ENCODE measurements around the gene ARPC1B. TPM values are rescaled to one million over a fixed set of nuclear protein-coding genes. Genes with fewer than 3 reads are reported as not detected.

Gene ARPC1B
- total and polyA plus RNA-seq, 9 of the 15 experiments (the other 6 are each of a cell fraction or from before 2014, with no cell fraction given), result 6.7 to 357 (median 211) TPM

DNA sequence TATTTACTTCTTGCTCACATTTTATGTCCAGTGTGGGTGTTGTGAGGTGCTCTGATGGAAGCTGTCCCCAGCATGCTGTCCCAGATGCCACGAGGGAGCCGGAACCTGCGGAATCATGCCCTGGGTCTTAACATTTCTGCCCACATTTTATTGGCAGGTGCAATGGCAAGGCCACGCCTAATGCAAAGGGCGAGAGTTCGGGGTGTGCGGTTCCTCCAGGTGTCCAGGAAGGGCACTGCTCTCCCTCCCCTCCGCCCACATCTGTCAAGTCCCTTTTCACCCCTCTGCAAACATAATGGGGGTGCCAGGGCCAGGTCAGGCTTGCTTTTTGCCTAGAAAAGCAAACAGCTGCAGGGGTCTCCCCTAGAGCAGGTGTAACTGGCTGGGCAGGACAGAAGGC is 17.5 kb downstream of the ARPC1B start:
- TF ChIP-seq PRPF4 (IDR thresholded peaks at IDR 0.05; ENCODE audit: insufficient read depth, low read depth, low read length, poor library complexity, severe bottlenecking), result no peak
- no peak for TF ChIP-seq ESRRA (IDR thresholded peaks at IDR 0.05; ENCODE audit: borderline replicate concordance, low read depth)
- TF ChIP-seq POLR2AphosphoS2 (IDR thresholded peaks at IDR 0.05; ENCODE audit: low read length), result no peak
- TF ChIP-seq HDAC2 (IDR thresholded peaks at IDR 0.05), result no peak
- no peak for TF ChIP-seq CBFB (CRISPR knock-in tag; IDR thresholded peaks at IDR 0.05)
- no peak for TF ChIP-seq NELFE (IDR thresholded peaks at IDR 0.05; ENCODE audit: insufficient read depth, insufficient read length)
- TF ChIP-seq, protein P1, sequence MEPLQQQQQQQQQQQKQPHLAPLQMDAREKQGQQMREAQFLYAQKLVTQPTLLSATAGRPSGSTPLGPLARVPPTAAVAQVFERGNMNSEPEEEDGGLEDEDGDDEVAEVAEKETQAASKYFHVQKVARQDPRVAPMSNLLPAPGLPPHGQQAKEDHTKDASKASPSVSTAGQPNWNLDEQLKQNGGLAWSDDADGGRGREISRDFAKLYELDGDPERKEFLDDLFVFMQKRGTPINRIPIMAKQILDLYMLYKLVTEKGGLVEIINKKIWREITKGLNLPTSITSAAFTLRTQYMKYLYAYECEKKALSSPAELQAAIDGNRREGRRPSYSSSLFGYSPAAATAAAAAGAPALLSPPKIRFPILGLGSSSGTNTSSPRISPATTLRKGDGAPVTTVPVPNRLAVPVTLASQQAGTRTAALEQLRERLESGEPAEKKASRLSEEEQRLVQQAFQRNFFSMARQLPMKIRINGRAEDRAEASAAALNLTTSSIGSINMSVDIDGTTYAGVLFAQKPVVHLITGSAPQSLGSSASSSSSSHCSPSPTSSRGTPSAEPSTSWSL (CRISPR knock-in tag; IDR thresholded peaks at IDR 0.05; ENCODE audit: borderline replicate concordance), result no peak
- no peak for TF ChIP-seq PHB2 (IDR thresholded peaks at IDR 0.05; ENCODE audit: low read depth)
- no peak for TF ChIP-seq MBD2 (IDR thresholded peaks at IDR 0.05; ENCODE audit: borderline replicate concordance, low read depth)
- no peak for TF ChIP-seq POLR3G (IDR thresholded peaks at IDR 0.05; ENCODE audit: extremely low read depth, insufficient read length, insufficient replicate concordance)
- no peak for TF ChIP-seq EHMT2 (IDR thresholded peaks at IDR 0.05)
- no peak for TF ChIP-seq FOXA1 (IDR thresholded peaks at IDR 0.05; ENCODE audit: borderline replicate concordance)
- TF ChIP-seq TOE1 (IDR thresholded peaks at IDR 0.05; ENCODE audit: borderline replicate concordance), result no peak
- no peak for TF ChIP-seq TOE1 (CRISPR knock-in tag; IDR thresholded peaks at IDR 0.05; ENCODE audit: borderline replicate concordance, low read depth)
- TF ChIP-seq, protein P2, sequence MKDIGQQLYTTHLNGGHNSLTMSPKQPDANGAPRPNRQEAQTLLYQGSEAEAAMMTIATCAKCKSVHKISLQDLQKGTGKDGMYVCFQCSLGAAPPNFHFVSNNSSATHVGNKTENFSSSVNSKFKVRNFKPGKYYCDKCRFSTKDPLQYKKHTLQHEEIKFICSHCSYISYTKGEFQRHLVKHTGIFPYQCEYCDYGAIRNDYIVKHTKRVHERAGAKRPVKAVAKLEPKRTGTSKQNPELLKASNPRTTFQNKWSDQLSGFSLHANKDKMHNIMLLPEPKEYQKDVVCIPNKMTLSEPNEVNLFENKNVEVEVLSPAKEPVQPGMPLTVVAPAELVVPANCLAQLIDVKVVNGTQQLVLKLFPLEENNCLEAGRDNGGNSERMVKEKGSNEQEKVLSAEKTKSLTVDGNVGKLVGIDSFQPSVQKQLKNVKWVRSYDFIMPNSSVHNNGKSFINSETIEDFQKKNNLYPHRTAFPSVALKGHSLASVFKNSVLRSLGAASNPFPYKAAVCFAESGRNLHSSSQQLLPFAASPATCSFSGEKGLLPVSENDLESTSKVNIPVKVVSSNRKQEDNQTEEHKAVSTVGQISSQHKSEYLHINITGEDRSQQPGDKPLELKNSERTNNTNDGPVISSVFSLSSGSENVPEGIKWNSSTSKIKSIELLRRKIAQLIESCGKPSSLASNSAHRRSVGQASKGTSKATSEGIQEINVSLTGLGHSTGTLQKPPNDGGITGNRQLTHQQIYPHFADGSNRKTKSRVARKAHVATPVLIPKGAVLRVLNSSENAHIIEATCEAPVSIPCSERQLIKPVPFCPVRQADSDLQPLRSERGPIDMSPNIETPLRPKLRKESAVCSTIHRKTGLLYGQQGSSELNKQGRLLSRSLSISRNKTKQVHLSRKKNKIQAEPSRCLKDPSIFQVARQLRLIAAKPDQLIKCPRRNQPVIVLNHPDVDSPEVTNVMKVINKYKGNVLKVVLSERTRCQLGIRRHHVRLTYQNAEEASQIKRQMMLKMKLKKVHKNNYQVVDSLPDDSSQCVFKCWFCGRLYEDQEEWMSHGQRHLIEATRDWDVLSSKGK (CRISPR knock-in tag; IDR thresholded peaks at IDR 0.05), result no peak
- TF ChIP-seq TAF1 (IDR thresholded peaks at IDR 0.05; ENCODE audit: control insufficient read depth, extremely low read depth, insufficient read depth, low read length, severe bottlenecking), result no peak
- TF ChIP-seq MCM3 (IDR thresholded peaks at IDR 0.05), result no peak
- no peak for TF ChIP-seq EWSR1 (IDR thresholded peaks at IDR 0.05; ENCODE audit: borderline replicate concordance, low read depth, partially characterized antibody)
- no peak for TF ChIP-seq ZNF511 (CRISPR knock-in tag; IDR thresholded peaks at IDR 0.05)
- H3K9ac ChIP-seq (ENCODE audit: insufficient read depth in 1 of 2, low read depth in 2 of 2, low read length in 2 of 2), result no peak overlapping the region
- no peak for FAIRE-seq
- POLR2A ChIA-PET, result interaction anchor here (1.6 to 4.7 kb wide), 2 partner anchors 13 to 16 kb away, joined by 3 to 35 read pairs; partner anchors contain the start of genes BUD31 and PDAP1
- H3K4me2 ChIP-seq (ENCODE audit: insufficient read depth, low read length), result no peak overlapping the region
- no peaks in the 10 kb centered on the region for H3K27me3 ChIP-seq (ENCODE audit: control insufficient read depth in 2 of 2, insufficient read depth in 2 of 2, low read length in 2 of 2)
- H3K4me1 ChIP-seq (replicated peaks in 1 of 2; ENCODE audit: control insufficient read depth in 2 of 2, insufficient read depth in 2 of 2, low read length in 2 of 2), result peaks cover 0 to 36% of the 10 kb centered on the region in 2 experiments; a peak in 2 of 5 replicates
- no peaks in the 10 kb centered on the region for H3K79me2 ChIP-seq (ENCODE audit: control insufficient read depth, insufficient read depth, low read length)
- peaks cover 94% of the 10 kb centered on the region for H3K36me3 ChIP-seq (ENCODE audit: control insufficient read depth, insufficient read depth, low read length)
- BruUV-seq (replicated peaks), result no TSS peak
- no peaks in the 10 kb centered on the region for H3K9me3 ChIP-seq (replicated peaks; ENCODE audit: control insufficient read depth, insufficient read depth, low read depth, low read length)
- 92% methylated on average over 7 of the region's 8 CpGs for WGBS (ENCODE audit: insufficient coverage, low coverage, missing lambda C conversion rate)
- H3K4me3 ChIP-seq, result no peak overlapping the region
- H3K9me1 ChIP-seq (ENCODE audit: control insufficient read depth, insufficient read depth, low read length), result no peaks in the 10 kb centered on the region
- in situ Hi-C loops (cut with MboI) (no loop called here), intact Hi-C loops (cut with micrococcal nuclease) (no loop called here)
- CTCF ChIA-PET (ENCODE audit: low intra/inter-chr PET ratio), result interaction anchor here (1.0 kb wide), 1 partner anchor 27 kb away, joined by 3 read pairs; no protein-coding TSS in a partner anchor
- DNase-seq (ENCODE audit: extremely low read depth in 1 of 4, low spot score in 3 of 4), result no peak
- peaks cover 9% of the 10 kb centered on the region for H4K20me1 ChIP-seq (replicated peaks; ENCODE audit: control insufficient read depth, insufficient read depth, low read length)
- no peak overlapping the region for H2AFZ ChIP-seq (ENCODE audit: low read depth, low read length)
- ATAC-seq, result no peak
- H3K27ac ChIP-seq (ENCODE audit: extremely low read depth, low read depth, low read length), result no peak overlapping the region

All from K562 (cell line).